Measurements from ENCODE around the gene MSANTD4. TPM values are rescaled to one million over a fixed set of nuclear protein-coding genes. Genes with fewer than 3 reads are reported as not detected.

The MSANTD4 gene
- total RNA-seq, 1 experiment from 2014 or later, result 17.5 TPM

GRCh38 chr11:106017093-106017492 is 4.9 kb downstream of the MSANTD4 start:
- H2BK15ac ChIP-seq (ENCODE audit: low read depth, low read length), result no peak overlapping the region
- no peak overlapping the region for H3K27ac Mint-ChIP-seq
- no peak overlapping the region for H2BK20ac ChIP-seq (ENCODE audit: low read depth, low read length, poor library complexity, severe bottlenecking)
- no peak overlapping the region for H3K27ac ChIP-seq (ENCODE audit: insufficient read length, low read depth, low read length)
- H3K79me2 ChIP-seq (ENCODE audit: insufficient read depth, low read length), result peaks cover 14% of the 10 kb centered on the region; the same call in 1 of the 2 replicates
- peaks cover 3% of the 10 kb centered on the region for H3K79me1 ChIP-seq (ENCODE audit: insufficient read depth, low read depth, low read length, poor library complexity, severe bottlenecking)
- no peak overlapping the region for H2AK5ac ChIP-seq (ENCODE audit: insufficient read length, low read length)
- no peaks in the 10 kb centered on the region for H3K27me3 ChIP-seq (ENCODE audit: insufficient read depth, low read length)
- no peak overlapping the region for H3K9ac ChIP-seq (ENCODE audit: extremely low read depth, insufficient read length, low read length)
- H3K56ac ChIP-seq (ENCODE audit: insufficient read length, low read depth, low read length), result no peak overlapping the region
- no peak overlapping the region for H2BK12ac ChIP-seq (ENCODE audit: insufficient read length, low read depth, low read length)
- no peak overlapping the region for H3K4me3 Mint-ChIP-seq
- no peak for TF ChIP-seq CTCF (conservative IDR thresholded peaks at IDR 0.05)
- H3K27me3 Mint-ChIP-seq (ENCODE audit: low read depth), result no peaks in the 10 kb centered on the region
- no peak overlapping the region for H3K18ac ChIP-seq (ENCODE audit: insufficient read length, low read depth, low read length)
- no peaks in the 10 kb centered on the region for H3K23me2 ChIP-seq (ENCODE audit: insufficient read length, low read depth, low read length, poor library complexity, severe bottlenecking)
- peaks cover 2% of the 10 kb centered on the region; the same call in 1 of the 2 replicates for H3K4me1 ChIP-seq (ENCODE audit: insufficient read depth, low read length)
- peaks cover 39 to 47% of the 10 kb centered on the region in 2 experiments for H3K4me1 Mint-ChIP-seq
- H3K23ac ChIP-seq (ENCODE audit: insufficient read length, low read depth, low read length), result no peak overlapping the region
- H3K9me3 ChIP-seq (ENCODE audit: control insufficient read depth, low read depth, low read length), result no peaks in the 10 kb centered on the region
- H2BK5ac ChIP-seq (ENCODE audit: insufficient read length, low read length), result no peak overlapping the region
- H2AFZ ChIP-seq (ENCODE audit: low read length), result no peak overlapping the region
- DNase-seq, result no peak
- peaks cover 2 to 9% (median 5%) of the 10 kb centered on the region in 3 experiments; a peak in 4 of 7 replicates for H3K36me3 Mint-ChIP-seq (ENCODE audit: insufficient read depth in 1 of 3, low read depth in 3 of 3)
- H3K9me3 Mint-ChIP-seq, result no peaks in the 10 kb centered on the region
- H3K4ac ChIP-seq (ENCODE audit: low read depth, low read length), result no peak overlapping the region
- H4K8ac ChIP-seq (replicated peaks; ENCODE audit: insufficient read length, low read depth, low read length), result no peak overlapping the region
- H3K4me2 ChIP-seq (ENCODE audit: insufficient read depth, insufficient read length, low read length), result no peak overlapping the region
- H4K91ac ChIP-seq (ENCODE audit: insufficient read length, low read depth, low read length), result no peak overlapping the region
- no peak overlapping the region for H2BK120ac ChIP-seq (ENCODE audit: low read depth, low read length, poor library complexity, severe bottlenecking)
- H3K14ac ChIP-seq (ENCODE audit: insufficient read depth, low read length), result no peak overlapping the region
- H4K20me1 ChIP-seq (ENCODE audit: control insufficient read depth, insufficient read depth, insufficient read length), result no peaks in the 10 kb centered on the region
- WGBS (ENCODE audit: extremely low coverage, insufficient read length, low lambda C conversion rate), result no CpG with 5 or more reads among the region's 2 CpGs
- no peak overlapping the region for H4K5ac ChIP-seq (ENCODE audit: insufficient read length, low read depth, low read length)
- H3T11ph ChIP-seq (ENCODE audit: low read length), result no peak overlapping the region

Data from H9 (cell line).